K562 (cell line): ENCODE data around the gene PCBD1. TPM values are rescaled to one million over a fixed set of nuclear protein-coding genes. Genes with fewer than 3 reads are reported as not detected.

Experiments used
- ADNP ChIP-seq: fragments of 200-800 bp; sonication (Bioruptor generic); IDR thresholded peaks from 2 replicates; pipeline ENCODE4 v1.6.1; 2016; ENCODE audit warnings: missing genetic modification characterization, missing compliant biosample characterization
- ARID3B ChIP-seq: fragments of 250-450 bp; sonication (Bioruptor Pico); IDR thresholded peaks from 2 replicates; pipeline ENCODE4 v1.4.0; 2020; ENCODE audit warnings: borderline replicate concordance
- ASH1L ChIP-seq: fragments of 450-650 bp; IDR thresholded peaks from 2 replicates; pipeline ENCODE4 v1.6.1; 2018; ENCODE audit warnings: borderline replicate concordance, mild to moderate bottlenecking, low read depth; ENCODE audit not compliant: partially characterized antibody
- BCOR ChIP-seq: fragments of 450-650 bp; IDR thresholded peaks from 2 replicates; pipeline ENCODE4 v1.6.1; 2016
- CXXC5 ChIP-seq: fragments of 250-450 bp; sonication (Bioruptor Pico); IDR thresholded peaks from 2 replicates; pipeline ENCODE4 v1.8.0; 2022; ENCODE audit warnings: inconsistent platforms, mild to moderate bottlenecking, moderate library complexity
- MBD1 ChIP-seq: fragments of 250-450 bp; sonication (Bioruptor Pico); IDR thresholded peaks from 2 replicates; pipeline ENCODE4 v1.8.0; 2022; ENCODE audit warnings: inconsistent platforms
- PHF8 ChIP-seq: fragments of 200-600 bp; sonication (generic); IDR thresholded peaks from 2 replicates; pipeline ENCODE4 v1.6.1; 2012; ENCODE audit warnings: mixed run types, mild to moderate bottlenecking, inconsistent platforms, low read length, moderate library complexity, borderline replicate concordance
- RBM39 ChIP-seq: fragments of 200-400 bp; formaldehyde crosslinking; optimal IDR thresholded peaks from 2 replicates; pipeline ENCODE3; 2018; ENCODE audit warnings: low read depth, low read length
- SRSF9 ChIP-seq: fragments of 200-400 bp; formaldehyde crosslinking; IDR thresholded peaks from 2 replicates; pipeline ENCODE4 v1.6.1; 2017; ENCODE audit warnings: low read depth, low read length, borderline replicate concordance
- XRCC4 ChIP-seq: IDR thresholded peaks from one replicate; pipeline ENCODE4 v1.6.1; 2011; ENCODE audit not compliant: insufficient read depth, insufficient read length; ENCODE audit errors: extremely low read depth
- YY1 ChIP-seq, 3 experiments: IDR thresholded peaks; 2 replicates each; pipeline ENCODE4 v1.6.1; 2011; ENCODE audit warnings: low read length in 2 of 3, mild to moderate bottlenecking in 2 of 3, moderate library complexity in 2 of 3, borderline replicate concordance in 1 of 3, control low read depth in 1 of 3, low read depth in 1 of 3; ENCODE audit not compliant: insufficient read depth in 3 of 3, insufficient replicate concordance in 2 of 3, control insufficient read depth in 1 of 3, insufficient read length in 1 of 3; ENCODE audit errors: extremely low read depth in 1 of 3
- ZBTB8A ChIP-seq: fragments of 450-650 bp; IDR thresholded peaks from 2 replicates; pipeline ENCODE4 v1.6.1; 2018; ENCODE audit warnings: mild to moderate bottlenecking, moderate library complexity; ENCODE audit not compliant: partially characterized antibody
- ZNF184 ChIP-seq: sonication (generic); formaldehyde crosslinking; IDR thresholded peaks from 2 replicates; pipeline ENCODE4 v1.5.0; 2020; ENCODE audit warnings: missing genetic modification reagents
- ZNF444 ChIP-seq: fragments of 250-450 bp; sonication (Bioruptor Pico); IDR thresholded peaks from 2 replicates; pipeline ENCODE4 v1.4.0; 2020; ENCODE audit warnings: mild to moderate bottlenecking, moderate library complexity
- ZNF518B ChIP-seq: fragments of 250-450 bp; sonication (Bioruptor Pico); IDR thresholded peaks from 2 replicates; pipeline ENCODE4 v1.5.0; 2021; ENCODE audit warnings: mild to moderate bottlenecking, moderate library complexity
- ZNF644 ChIP-seq: fragments of 200-800 bp; sonication (Bioruptor generic); IDR thresholded peaks from 2 replicates; pipeline ENCODE4 v1.6.1; 2016; ENCODE audit warnings: low read depth, missing genetic modification characterization, missing compliant biosample characterization
- ZNF740 ChIP-seq, 3 experiments: fragments of 200-800 bp in 1 of 3; sonication (Bioruptor generic) in 1 of 3; sonication (generic) in 1 of 3; formaldehyde crosslinking in 1 of 3; IDR thresholded peaks; 2 replicates each; pipeline versions ENCODE4 v1.6.1 to v1.8.0; 2016 to 2022; ENCODE audit warnings: mild to moderate bottlenecking in 2 of 3, missing compliant biosample characterization in 2 of 3, missing genetic modification characterization in 2 of 3, missing genetic modification reagents in 1 of 3
- ZNF785 ChIP-seq: fragments of 250-450 bp; sonication (Bioruptor Pico); IDR thresholded peaks from 2 replicates; pipeline ENCODE4 v1.4.0; 2020; ENCODE audit warnings: mild to moderate bottlenecking
- polyA plus RNA-seq, 8 experiments: library from polyadenylated mRNA; depleted of rRNA in 4 of 8; stranded (reverse) in 5 of 8; unstranded in 3 of 8; fragments of >200 nt; fragmentation: Nextera tagmentation in 2 of 8; fragmentation: Illumina TruSeq in 1 of 8; extraction: Ambion mirVana in 2 of 8; extraction: Trizol in 1 of 8; gene quantifications; 2 replicates each; pipeline versions ENCODE4 v1.2.1 to v1.2.3, GENCODE V29; 2011 to 2014; ENCODE audit warnings: inconsistent platforms in 1 of 8, missing spikeins in 1 of 8
- total RNA-seq, 7 experiments: library from RNA; depleted of rRNA in 6 of 7; stranded (reverse); fragments of >200 nt in 6 of 7; fragmentation: Illumina TruSeq in 2 of 7; extraction: Trizol in 2 of 7; gene quantifications; 2 replicates each; pipeline versions ENCODE4 v1.2.1 to v1.2.3, GENCODE V29; 2011 to 2021; ENCODE audit warnings: low replicate concordance in 1 of 7

Gene PCBD1
- total and polyA plus RNA-seq, 9 of the 15 experiments (the other 6 are each of a cell fraction or from before 2014, with no cell fraction given): 14.6 to 109 (median 57.0) TPM

- TF ChIP-seq ARID3B (CRISPR knock-in tag) (no peak), RBM39 (no peak), YY1 (IDR thresholded peaks at IDR 0.05; ENCODE audit: borderline replicate concordance in 1 of 3, control insufficient read depth in 1 of 3, extremely low read depth in 1 of 3, insufficient read depth in 3 of 3, insufficient read length in 1 of 3, insufficient replicate concordance in 2 of 3, low read depth in 1 of 3, low read length in 2 of 3) (peak in 2 of 3 experiments; percentile 19 to 20), ZNF444 (CRISPR knock-in tag) (no peak), MBD1 (CRISPR knock-in tag) (no peak), BCOR (peak; percentile 43; the same call in 1 of the 2 replicates), XRCC4 (no peak), ZBTB8A (no peak), PHF8 (no peak), ASH1L (no peak), CXXC5 (CRISPR knock-in tag) (no peak), ZNF184 (CRISPR knock-in tag) (no peak), ZNF785 (no peak), SRSF9 (no peak), ZNF518B (CRISPR knock-in tag) (no peak), ZNF644 (tag) (no peak), ADNP (tag) (no peak), ZNF740 (CRISPR knock-in tag; IDR thresholded peaks at IDR 0.05) (0 out of 2 replicates have a peak, but pooled peaks have one; percentile 11), ZNF740 (tag; IDR thresholded peaks at IDR 0.05) (no peak)
Measured at GRCh38 chr10:70925377-70926225, 37.2 kb upstream of the PCBD1 start (continued).
